Measurements from ENCODE around the gene PTPRA. TPM values are rescaled to one million over a fixed set of nuclear protein-coding genes. Genes with fewer than 3 reads are reported as not detected.

PTPRA gene
- total and polyA plus RNA-seq, 2 donors (not counting 3 experiments of a cell fraction or from before 2014, with no cell fraction given): 43.2 to 53.4 TPM

- Histone ChIP-seq H3K4me1 (ENCODE audit: control insufficient read depth, extremely low read depth, insufficient read depth, low read length) (no peaks in the 10 kb centered on the region), H2AFZ (ENCODE audit: low read depth, low read length) (no peak overlapping the region), H3K9me1 (replicated peaks; ENCODE audit: control insufficient read depth, extremely low read depth, insufficient read depth, low read length) (no peaks in the 10 kb centered on the region), H3K36me3 (ENCODE audit: control insufficient read depth in 2 of 2, extremely low read depth in 1 of 2, insufficient read depth in 2 of 2, low read length in 2 of 2) (peaks cover 6 to 8% of the 10 kb centered on the region in 2 experiments), H3K4me2 (ENCODE audit: insufficient read depth, low read length) (no peak overlapping the region), H3K4me3 (replicated peaks in 1 of 3; ENCODE audit: insufficient read depth in 1 of 3, low read depth in 1 of 3, low read length in 3 of 3) (no peak overlapping the region), H3K9ac (replicated peaks; ENCODE audit: extremely low read depth, insufficient read depth, low read length) (no peak overlapping the region), H4K20me1 (replicated peaks; ENCODE audit: control insufficient read depth, extremely low read depth, insufficient read depth, low read length) (no peaks in the 10 kb centered on the region), H3K79me2 (ENCODE audit: control insufficient read depth, insufficient read depth, low read length) (no peaks in the 10 kb centered on the region), H3K27me3 (ENCODE audit: control insufficient read depth in 2 of 2, insufficient read depth in 2 of 2, low read length in 2 of 2) (no peaks in the 10 kb centered on the region), H3K9me3 (replicated peaks; ENCODE audit: control insufficient read depth, insufficient read depth, low read length) (no peaks in the 10 kb centered on the region), H3K27ac (ENCODE audit: insufficient read depth, low read depth, low read length) (no peak overlapping the region)
- FAIRE-seq: no peak
- CTCF ChIA-PET: no interaction called here
- dilution Hi-C loops (cut with MboI; ENCODE audit: extremely low pct_ligation_motif_present, low sequenced_read_pairs) (no loop called here), intact Hi-C loops (cut with micrococcal nuclease) (no loop called here)
- TF ChIP-seq MYC (IDR thresholded peaks at IDR 0.05; ENCODE audit: low read depth, low read length) (no peak), JUN (IDR thresholded peaks at IDR 0.05; ENCODE audit: borderline replicate concordance, insufficient read depth, insufficient read length, low read depth) (no peak), POLR2A (IDR thresholded peaks at IDR 0.05; ENCODE audit: low read depth, low read length) (no peak), GATA2 (IDR thresholded peaks at IDR 0.05; ENCODE audit: insufficient read depth, insufficient read length, low read depth, low read length) (no peak), POLR2AphosphoS5 (IDR thresholded peaks at IDR 0.05; ENCODE audit: insufficient read depth, low read depth, low read length) (no peak), MAX (IDR thresholded peaks at IDR 0.05; ENCODE audit: insufficient read depth, insufficient read length) (no peak), EZH2 (IDR thresholded peaks at IDR 0.05; ENCODE audit: borderline replicate concordance, low read depth, low read length, severe bottlenecking) (no peak), CTCF (IDR thresholded peaks at IDR 0.05; ENCODE audit: extremely low read depth in 1 of 2, insufficient read depth in 1 of 2, low read depth in 1 of 2, low read length in 2 of 2) (no peak), FOS (IDR thresholded peaks at IDR 0.05; ENCODE audit: borderline replicate concordance, insufficient read depth, low read length) (no peak)
- no peak for DNase-seq (ENCODE audit: low read depth, low spot score)
- BruUV-seq (replicated peaks): no TSS peak
- POLR2A ChIA-PET: no interaction called here
Measured at GRCh38 chr20:2993250-2993649, 120.0 kb downstream of the PTPRA start.

Data from endothelial cell of umbilical vein (primary cell).